Stomach (tissue), 4 donors: ENCODE measurements around the gene AP1M1.

Source experiments
- EP300 ChIP-seq: sonication (generic); formaldehyde crosslinking; IDR thresholded peaks from one replicate; pipeline ENCODE4 v1.6.1; 2017; ENCODE audit warnings: antibody characterized with exemption
- POLR2A ChIP-seq, 4 donors: fragments of 450-650 bp; IDR thresholded peaks; one replicate each; pipeline ENCODE4 v1.6.1; 2016; ENCODE audit warnings: antibody characterized with exemption in 4 of 4, control low read depth in 2 of 4, mild to moderate bottlenecking in 1 of 4, moderate library complexity in 1 of 4
- POLR2AphosphoS5 ChIP-seq, 3 donors: sonication (generic); formaldehyde crosslinking; IDR thresholded peaks; one replicate each; pipeline ENCODE4 v1.6.1; 2016; ENCODE audit warnings: antibody characterized with exemption in 3 of 3
- TF ChIP-seq, protein P1 (sequence below), 7 experiments: fragments of 450-650 bp in 4 of 7; fragments of 200-600 bp in 3 of 7; sonication (generic) in 3 of 7; IDR thresholded peaks; one replicate each; pipeline ENCODE4 v1.5.1; 2016 to 2019; ENCODE audit warnings: antibody characterized with exemption in 7 of 7, control low read depth in 2 of 7, mild to moderate bottlenecking in 1 of 7

- TF ChIP-seq POLR2AphosphoS5 (IDR thresholded peaks at IDR 0.05), result no peak
- TF ChIP-seq, protein P1, sequence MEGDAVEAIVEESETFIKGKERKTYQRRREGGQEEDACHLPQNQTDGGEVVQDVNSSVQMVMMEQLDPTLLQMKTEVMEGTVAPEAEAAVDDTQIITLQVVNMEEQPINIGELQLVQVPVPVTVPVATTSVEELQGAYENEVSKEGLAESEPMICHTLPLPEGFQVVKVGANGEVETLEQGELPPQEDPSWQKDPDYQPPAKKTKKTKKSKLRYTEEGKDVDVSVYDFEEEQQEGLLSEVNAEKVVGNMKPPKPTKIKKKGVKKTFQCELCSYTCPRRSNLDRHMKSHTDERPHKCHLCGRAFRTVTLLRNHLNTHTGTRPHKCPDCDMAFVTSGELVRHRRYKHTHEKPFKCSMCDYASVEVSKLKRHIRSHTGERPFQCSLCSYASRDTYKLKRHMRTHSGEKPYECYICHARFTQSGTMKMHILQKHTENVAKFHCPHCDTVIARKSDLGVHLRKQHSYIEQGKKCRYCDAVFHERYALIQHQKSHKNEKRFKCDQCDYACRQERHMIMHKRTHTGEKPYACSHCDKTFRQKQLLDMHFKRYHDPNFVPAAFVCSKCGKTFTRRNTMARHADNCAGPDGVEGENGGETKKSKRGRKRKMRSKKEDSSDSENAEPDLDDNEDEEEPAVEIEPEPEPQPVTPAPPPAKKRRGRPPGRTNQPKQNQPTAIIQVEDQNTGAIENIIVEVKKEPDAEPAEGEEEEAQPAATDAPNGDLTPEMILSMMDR (IDR thresholded peaks at IDR 0.05), result no peak
- TF ChIP-seq EP300, result no peak
- TF ChIP-seq POLR2A (IDR thresholded peaks at IDR 0.05), result no peak
Measured at GRCh38 chr19:16170134-16170533, 27.6 kb upstream of the AP1M1 start.
